ENCODE measurements around the gene CORIN.

Gene CORIN

DNA sequence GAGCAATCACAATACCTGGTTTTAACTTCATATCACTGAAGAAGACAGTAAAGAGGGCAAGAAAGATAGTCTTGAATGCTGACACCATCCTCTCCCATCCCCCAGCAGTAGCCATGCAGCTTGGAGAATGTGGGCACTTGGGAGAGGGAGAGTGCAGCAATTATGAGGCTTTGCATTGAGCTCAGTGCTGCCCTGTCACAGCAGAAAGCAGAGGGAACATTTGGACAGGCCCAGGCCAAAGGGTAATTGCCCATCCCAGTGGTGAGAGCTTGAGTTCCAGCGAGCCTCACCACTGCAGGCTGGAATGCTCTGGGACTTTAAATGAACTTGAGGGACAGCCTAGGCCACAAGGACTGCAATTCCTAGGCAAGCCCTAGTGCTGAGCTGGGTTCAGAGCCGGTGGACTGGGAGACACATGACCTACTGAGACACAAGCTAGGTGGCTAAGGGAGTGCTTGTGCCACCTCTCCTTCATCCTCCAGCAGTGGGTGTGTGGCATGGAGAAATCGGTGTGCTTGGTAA is 36.3 kb downstream of the CORIN start:
- no peak overlapping the region for H3K27ac ChIP-seq
- no peak for DNase-seq (ENCODE audit: low spot score)
- TF ChIP-seq, protein P1, sequence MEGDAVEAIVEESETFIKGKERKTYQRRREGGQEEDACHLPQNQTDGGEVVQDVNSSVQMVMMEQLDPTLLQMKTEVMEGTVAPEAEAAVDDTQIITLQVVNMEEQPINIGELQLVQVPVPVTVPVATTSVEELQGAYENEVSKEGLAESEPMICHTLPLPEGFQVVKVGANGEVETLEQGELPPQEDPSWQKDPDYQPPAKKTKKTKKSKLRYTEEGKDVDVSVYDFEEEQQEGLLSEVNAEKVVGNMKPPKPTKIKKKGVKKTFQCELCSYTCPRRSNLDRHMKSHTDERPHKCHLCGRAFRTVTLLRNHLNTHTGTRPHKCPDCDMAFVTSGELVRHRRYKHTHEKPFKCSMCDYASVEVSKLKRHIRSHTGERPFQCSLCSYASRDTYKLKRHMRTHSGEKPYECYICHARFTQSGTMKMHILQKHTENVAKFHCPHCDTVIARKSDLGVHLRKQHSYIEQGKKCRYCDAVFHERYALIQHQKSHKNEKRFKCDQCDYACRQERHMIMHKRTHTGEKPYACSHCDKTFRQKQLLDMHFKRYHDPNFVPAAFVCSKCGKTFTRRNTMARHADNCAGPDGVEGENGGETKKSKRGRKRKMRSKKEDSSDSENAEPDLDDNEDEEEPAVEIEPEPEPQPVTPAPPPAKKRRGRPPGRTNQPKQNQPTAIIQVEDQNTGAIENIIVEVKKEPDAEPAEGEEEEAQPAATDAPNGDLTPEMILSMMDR (IDR thresholded peaks at IDR 0.05), result no peak

DNA sequence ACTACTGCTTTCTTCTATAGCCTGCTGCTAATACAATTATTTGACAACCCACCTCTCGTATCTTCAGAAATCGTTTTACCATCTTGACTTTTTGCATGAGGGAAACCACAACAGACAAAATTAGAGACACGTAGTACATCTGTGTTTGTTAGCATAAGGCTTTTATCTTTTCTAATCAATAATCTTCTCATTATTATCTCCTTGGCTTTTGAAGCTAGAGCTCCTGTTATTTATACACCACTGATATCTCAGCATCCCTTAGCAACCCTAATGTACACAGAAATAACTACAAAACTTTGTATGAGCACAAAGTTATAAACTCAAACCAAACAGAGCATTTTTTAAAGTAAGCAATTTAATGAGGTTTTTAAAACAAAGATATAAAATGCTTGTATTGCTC is 39.7 kb downstream of the CORIN start:
- no peak overlapping the region for H3K27ac ChIP-seq
- TF ChIP-seq, protein P1 (IDR thresholded peaks at IDR 0.05), result no peak
- H3K4me3 ChIP-seq, result no peak overlapping the region
- no peak for DNase-seq (ENCODE audit: low spot score)

More for the DNA sequence above, 36.3 kb downstream of the CORIN start:
- no peak overlapping the region for H3K4me3 ChIP-seq

DNA sequence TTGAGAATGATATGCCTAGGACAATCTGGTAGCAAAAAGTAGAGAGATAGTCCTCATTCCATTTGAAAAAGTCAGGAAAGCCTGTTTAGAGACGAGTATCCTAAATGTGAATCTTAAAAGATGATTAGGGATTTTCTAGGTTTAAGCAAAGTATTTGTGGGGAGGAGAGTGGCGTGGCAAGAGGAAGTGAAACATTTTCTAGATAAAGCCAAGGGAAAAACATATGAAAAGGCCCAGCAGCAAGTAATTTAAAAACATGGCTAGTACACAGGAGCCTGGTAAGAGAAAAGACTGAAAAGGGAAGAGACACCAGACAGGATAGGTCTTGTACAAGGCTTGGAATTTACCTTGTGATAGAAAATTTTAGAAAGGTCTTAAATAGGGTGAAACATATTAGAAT is 45.9 kb downstream of the CORIN start:
- H3K27ac ChIP-seq, result no peak overlapping the region
- TF ChIP-seq, protein P1 (IDR thresholded peaks at IDR 0.05), result no peak
- no peak overlapping the region for H3K4me3 ChIP-seq
- no peak for DNase-seq (ENCODE audit: low spot score)

DNA sequence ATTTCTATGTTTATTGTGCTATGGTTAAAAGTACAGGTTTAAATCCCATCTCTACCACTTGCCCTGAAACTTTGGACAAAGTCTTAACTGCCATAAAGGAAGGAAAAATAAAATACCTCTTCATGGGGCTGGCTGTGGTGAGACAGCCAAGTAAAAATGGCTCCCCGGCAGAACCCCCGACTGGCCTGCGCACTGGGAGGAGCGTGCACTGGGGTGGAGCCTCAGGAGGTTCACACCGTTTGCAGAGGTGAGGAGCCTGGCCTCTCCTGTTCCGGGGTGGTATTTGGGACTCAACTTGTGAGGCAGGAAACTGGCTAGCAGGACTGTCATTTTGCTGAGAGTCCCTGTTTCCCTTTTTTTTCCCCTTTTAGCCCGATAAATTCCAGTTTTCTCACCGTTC is 47.8 kb downstream of the CORIN start:
- TF ChIP-seq, protein P1 (IDR thresholded peaks at IDR 0.05), result no peak
- H3K4me3 ChIP-seq, result no peak overlapping the region

DNA sequence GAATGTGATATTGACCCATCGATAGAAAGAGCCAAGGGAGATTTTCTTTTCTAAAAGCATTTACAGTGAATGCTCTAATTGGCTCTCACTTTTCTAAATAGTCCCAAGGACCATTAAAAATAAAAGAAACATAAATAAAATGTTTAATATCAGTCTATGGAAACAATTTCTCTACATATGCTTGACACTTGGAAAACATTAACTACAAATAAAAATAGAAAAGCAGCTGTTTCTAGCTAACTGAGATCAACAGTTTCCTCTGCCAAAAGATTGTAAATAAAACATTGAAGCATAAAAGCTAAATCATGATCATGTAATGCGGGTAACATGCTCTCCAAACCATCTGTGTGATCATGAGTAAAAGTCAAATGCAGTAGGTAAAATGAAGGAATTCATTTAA is 49.7 kb downstream of the CORIN start:
- DNase-seq (ENCODE audit: low spot score), result no peak
- H3K27ac ChIP-seq, result no peak overlapping the region
- H3K4me3 ChIP-seq, result no peak overlapping the region
- TF ChIP-seq, protein P1 (IDR thresholded peaks at IDR 0.05), result no peak

More for the DNA sequence above, 47.8 kb downstream of the CORIN start:
- H3K27ac ChIP-seq, result no peak overlapping the region
- no peak for DNase-seq (ENCODE audit: low spot score)

DNA sequence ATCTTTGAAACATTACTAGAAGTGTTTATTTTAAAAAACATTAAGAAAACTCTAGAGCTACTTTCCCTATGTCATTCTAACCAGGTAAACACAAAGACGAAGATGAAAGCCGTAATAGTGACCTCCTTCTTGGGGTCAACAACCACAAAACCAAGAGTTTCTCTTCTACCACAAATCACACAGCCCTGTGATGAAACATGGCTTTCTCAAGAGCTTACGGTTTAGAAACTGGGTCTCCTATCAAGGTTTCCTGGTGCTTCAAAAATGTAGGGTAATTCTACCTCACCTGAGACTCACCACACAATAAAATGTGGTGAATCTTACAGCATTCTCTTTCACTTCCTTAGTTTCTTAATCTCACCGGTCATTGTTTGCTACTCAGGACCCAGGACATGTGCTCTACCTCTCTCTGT is 50.9 kb downstream of the CORIN start:
- Histone ChIP-seq H3K4me3 (no peak overlapping the region), H3K27ac (no peak overlapping the region)
- TF ChIP-seq, protein P1 (IDR thresholded peaks at IDR 0.05), result no peak
- DNase-seq (ENCODE audit: low spot score), result no peak

DNA sequence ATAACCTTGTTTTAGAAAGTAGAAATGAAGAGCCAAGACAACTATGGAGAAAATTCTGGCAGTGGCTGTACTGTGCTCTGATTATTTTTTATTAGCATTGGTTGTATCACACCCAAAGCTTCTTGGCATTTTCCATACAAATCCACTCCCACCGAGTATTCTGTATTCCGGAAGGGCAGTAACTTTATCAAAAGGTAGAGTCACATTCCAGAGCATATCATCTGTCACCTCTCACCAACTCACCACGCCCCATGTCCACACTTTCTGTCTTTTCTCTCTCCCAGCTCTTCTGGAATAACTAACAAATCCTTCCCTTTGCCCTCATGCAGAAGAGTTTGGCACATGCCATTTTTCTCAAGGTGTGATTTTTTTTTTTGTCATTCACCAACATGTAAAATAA is 52.7 kb downstream of the CORIN start:
- no peak overlapping the region for H3K27ac ChIP-seq
- no peak for DNase-seq (ENCODE audit: low spot score)
- no peak overlapping the region for H3K4me3 ChIP-seq
- TF ChIP-seq, protein P1 (IDR thresholded peaks at IDR 0.05), result no peak
